Tibial artery (tissue), 4 donors: ENCODE results near the gene KRT25.

Experiments
- DNase-seq, 2 donors: peaks; one replicate each; pipeline ENCODE4 v3.0.0-alpha.2; 2019
- H3K27ac ChIP-seq, 2 donors: fragments of 200-600 bp; sonication (generic) in 1 of 2; 1 replicate in 1 of 2; 2 replicates in 1 of 2; pipeline ENCODE4 v1.5.1; 2018 to 2019; ENCODE audit warnings: mild to moderate bottlenecking in 1 of 2
- H3K27me3 ChIP-seq, 2 donors: fragments of 200-600 bp; sonication (generic) in 1 of 2; one replicate each; pipeline versions ENCODE4 v1.5.1 to v1.6.0; 2016 to 2019
- H3K36me3 ChIP-seq, 3 donors: fragments of 200-600 bp; sonication (generic) in 2 of 3; one replicate each; pipeline ENCODE4 v1.5.1; 2016 to 2019; ENCODE audit warnings: mild to moderate bottlenecking in 2 of 3
- H3K4me1 ChIP-seq, 4 donors: fragments of 200-600 bp; sonication (generic) in 2 of 4; 1 replicate in 3 of 4; 2 replicates in 1 of 4; pipeline ENCODE4 v1.5.1; 2016 to 2019
- H3K4me3 ChIP-seq, 2 donors: fragments of 200-600 bp; sonication (generic) in 1 of 2; 1 replicate in 1 of 2; 2 replicates in 1 of 2; pipeline ENCODE4 v1.5.1; 2018 to 2019; ENCODE audit warnings: mild to moderate bottlenecking in 2 of 2
- H3K9me3 ChIP-seq, 3 donors: fragments of 200-600 bp; sonication (generic) in 1 of 3; one replicate each; pipeline ENCODE4 v1.5.1; 2016 to 2019
- CTCF ChIP-seq, 2 experiments: fragments of 200-600 bp in 1 of 2; fragments of 450-650 bp in 1 of 2; IDR thresholded peaks; one replicate each; pipeline ENCODE4 v1.5.1; 2017 to 2019; ENCODE audit warnings: antibody characterized with exemption in 2 of 2, mild to moderate bottlenecking in 1 of 2, moderate library complexity in 1 of 2
- intact Hi-C: fragments of 100-400 bp; cut with DNase I; formaldehyde crosslinking; loops from one replicate; pipeline ENCODE4 v1.15.0; 2023; ENCODE audit warnings: low total_unique reads

KRT25 gene

GRCh38 chr17:40791111-40791510 lies 36.0 kb upstream of the KRT25 start:
- H3K36me3 ChIP-seq: no peaks in the 10 kb centered on the region
- no peaks in the 10 kb centered on the region for H3K9me3 ChIP-seq
- no peak overlapping the region for H3K4me3 ChIP-seq
- intact Hi-C loops: loop anchor here (10.0 kb wide), 1 partner anchor 176 kb away; no protein-coding TSS in a partner anchor
- no peak for DNase-seq
- no peak overlapping the region for H3K27ac ChIP-seq
- no peak for TF ChIP-seq CTCF (IDR thresholded peaks at IDR 0.05)
- peaks cover 0 to 12% of the 10 kb centered on the region in 2 donors for H3K27me3 ChIP-seq
- peaks cover 0 to 9% (median 1%) of the 10 kb centered on the region in 4 donors for H3K4me1 ChIP-seq

- intact Hi-C loops: no loop called here
- no peak for TF ChIP-seq CTCF (IDR thresholded peaks at IDR 0.05)
- Histone ChIP-seq H3K27ac (no peak within 1 kb of the TSS), H3K4me1 (no peaks in the 10 kb centered on the region), H3K36me3 (no peaks in the 10 kb centered on the region), H3K4me3 (no peak within 1 kb of the TSS), H3K9me3 (no peaks in the 10 kb centered on the region), H3K27me3 (peaks cover 0 to 24% of the 10 kb centered on the region in 2 donors)
- no peak for DNase-seq
These were observed 27.3 kb upstream of the KRT25 start, which contains the start of gene KRT27 for GRCh38 chr17:40782450-40782849. Gene KRT27, minus strand, starts transcription at chr17:40782550. Its CDS starts 57 bp downstream, at chr17:40782493.

- Histone ChIP-seq H3K36me3 (no peaks in the 10 kb centered on the region), H3K27ac (no peak overlapping the region), H3K4me1 (no peaks in the 10 kb centered on the region), H3K27me3 (peaks cover 0 to 27% of the 10 kb centered on the region in 2 donors), H3K9me3 (no peaks in the 10 kb centered on the region), H3K4me3 (no peak overlapping the region)
- no peak for TF ChIP-seq CTCF (IDR thresholded peaks at IDR 0.05)
- no peak for DNase-seq
- intact Hi-C loops: no loop called here
These were observed 24.2 kb upstream of the KRT25 start for GRCh38 chr17:40779181-40779909.

GRCh38 chr17:40778461-40778860 lies 23.3 kb upstream of the KRT25 start:
- Histone ChIP-seq H3K4me1 (no peaks in the 10 kb centered on the region), H3K4me3 (no peak overlapping the region), H3K36me3 (no peaks in the 10 kb centered on the region), H3K9me3 (no peaks in the 10 kb centered on the region), H3K27ac (no peak overlapping the region), H3K27me3 (peaks cover 0 to 27% of the 10 kb centered on the region in 2 donors)
- no peak for TF ChIP-seq CTCF (IDR thresholded peaks at IDR 0.05)
- intact Hi-C loops: no loop called here
- no peak for DNase-seq

GRCh38 chr17:40777971-40778370 lies 22.8 kb upstream of the KRT25 start:
- no peak overlapping the region for H3K27ac ChIP-seq
- no peaks in the 10 kb centered on the region for H3K9me3 ChIP-seq
- TF ChIP-seq CTCF (IDR thresholded peaks at IDR 0.05): no peak
- intact Hi-C loops: no loop called here
- no peak for DNase-seq
- H3K4me1 ChIP-seq: no peaks in the 10 kb centered on the region
- no peaks in the 10 kb centered on the region for H3K36me3 ChIP-seq
- H3K27me3 ChIP-seq: peaks cover 0 to 27% of the 10 kb centered on the region in 2 donors
- H3K4me3 ChIP-seq: no peak overlapping the region
